HG03139 (cell line): ENCODE measurements around the gene KLHDC4.

Experiments used
- ATAC-seq: cut with Tn5 transposase; IDR thresholded peaks from one replicate; pipeline ENCODE4 v1.9.1; 2021; ENCODE audit not compliant: unreplicated experiment

The KLHDC4 gene

DNA sequence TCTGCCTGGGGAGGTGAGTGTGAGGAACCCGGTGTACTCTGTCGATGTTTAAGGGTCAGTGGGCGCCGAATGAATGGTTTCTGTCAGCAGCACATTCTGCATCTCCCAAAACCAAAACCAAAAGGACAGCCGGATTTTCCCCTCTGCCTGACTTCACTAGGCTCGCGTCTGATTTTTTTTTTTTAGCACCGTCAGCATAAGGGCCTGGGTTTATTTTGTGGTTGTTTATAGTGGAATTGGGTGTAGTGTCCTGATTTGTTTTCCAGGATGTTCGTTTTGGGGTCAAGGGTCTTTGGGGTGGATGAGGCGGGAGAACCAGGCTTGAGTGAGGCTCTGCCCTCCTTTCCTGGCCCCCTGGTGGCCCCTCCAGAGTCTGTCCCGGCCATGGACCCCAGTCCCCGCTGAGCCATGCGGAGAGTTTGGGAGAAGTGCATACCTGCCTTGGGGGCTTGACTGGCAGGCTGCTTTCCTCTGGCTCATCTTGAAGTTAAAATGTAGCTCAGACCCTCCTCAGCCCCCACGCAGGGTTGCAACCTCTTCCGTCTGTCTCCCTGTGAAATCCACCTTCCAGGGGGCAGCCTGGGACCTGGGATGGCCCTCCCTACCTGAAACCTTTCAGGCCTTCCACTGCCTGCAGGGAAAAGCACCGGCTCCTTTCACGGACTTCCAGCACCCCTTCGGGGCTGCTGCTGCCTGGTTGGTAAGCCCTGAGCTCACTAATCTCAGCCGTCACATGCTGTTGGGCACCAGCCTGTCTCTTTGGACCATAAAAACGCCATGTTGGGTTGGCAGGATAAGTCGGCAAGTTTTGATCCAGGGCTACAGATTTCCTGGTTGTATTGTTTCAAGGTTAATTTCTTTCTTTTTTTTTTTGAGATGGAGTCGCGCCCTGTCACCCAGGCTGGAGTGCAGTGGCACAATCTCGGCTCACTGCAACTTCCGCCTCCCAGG lies 103.3 kb downstream of the KLHDC4 start:
- no peak for ATAC-seq

DNA sequence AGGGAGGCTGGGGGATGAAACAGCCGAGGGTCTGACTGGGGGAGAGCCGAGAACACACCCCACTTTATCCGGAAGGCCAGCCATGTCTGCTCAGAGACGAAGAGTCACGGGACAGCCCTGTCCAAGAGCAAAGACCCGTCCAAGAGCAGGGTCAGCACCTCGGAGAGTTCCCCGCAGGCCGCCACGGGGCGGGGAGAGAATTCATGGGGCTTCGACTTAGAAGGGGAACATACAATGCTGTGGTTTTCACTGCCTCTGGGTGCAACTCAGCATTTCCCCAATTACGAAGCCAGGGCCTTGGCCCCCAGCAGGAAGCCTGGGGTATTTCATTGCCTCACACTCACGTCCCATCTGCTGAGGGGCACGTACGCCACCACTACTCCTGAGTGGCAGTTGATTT lies 104.2 kb downstream of the KLHDC4 start:
- no peak for ATAC-seq

DNA sequence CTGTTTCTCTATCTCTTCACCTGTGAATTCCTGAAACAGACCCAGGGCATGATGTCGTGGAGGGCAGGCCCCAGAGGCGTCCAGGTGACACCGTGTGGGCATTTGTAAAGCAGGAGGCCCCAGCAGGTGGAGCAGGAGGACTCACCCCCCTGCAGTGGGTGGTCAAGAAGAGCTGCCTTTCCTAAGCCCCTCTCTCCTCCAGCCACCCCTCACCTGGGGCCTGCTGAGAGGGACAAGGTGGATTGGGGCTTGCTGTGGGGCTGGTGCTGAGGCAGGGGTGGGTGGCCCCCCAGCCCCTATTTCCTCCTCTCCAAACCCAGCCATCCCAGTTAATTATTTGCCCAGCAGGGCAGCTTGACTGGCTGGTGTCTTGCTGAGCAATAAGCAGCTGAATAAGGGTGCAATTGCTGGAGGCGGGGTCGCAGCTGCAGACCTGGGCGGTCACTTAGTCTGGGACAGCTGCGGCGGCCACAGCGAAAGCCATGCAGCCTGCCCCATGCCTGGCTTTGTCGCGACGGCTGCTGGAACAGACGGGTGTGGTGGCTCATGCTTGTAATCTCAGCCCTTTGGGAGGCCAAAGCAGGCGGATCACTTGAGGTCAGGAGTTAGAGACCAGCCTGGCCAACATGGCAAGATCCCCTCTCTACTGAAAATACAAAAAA lies 107.1 kb downstream of the KLHDC4 start:
- no peak for ATAC-seq
